ENCODE results near the gene SLC38A2.
"Not testable (repeated sequence)": the region's sequence is repeated elsewhere in the genome, so short reads cannot be mapped to it uniquely, and the experiment has no call there.

Gene SLC38A2

DNA sequence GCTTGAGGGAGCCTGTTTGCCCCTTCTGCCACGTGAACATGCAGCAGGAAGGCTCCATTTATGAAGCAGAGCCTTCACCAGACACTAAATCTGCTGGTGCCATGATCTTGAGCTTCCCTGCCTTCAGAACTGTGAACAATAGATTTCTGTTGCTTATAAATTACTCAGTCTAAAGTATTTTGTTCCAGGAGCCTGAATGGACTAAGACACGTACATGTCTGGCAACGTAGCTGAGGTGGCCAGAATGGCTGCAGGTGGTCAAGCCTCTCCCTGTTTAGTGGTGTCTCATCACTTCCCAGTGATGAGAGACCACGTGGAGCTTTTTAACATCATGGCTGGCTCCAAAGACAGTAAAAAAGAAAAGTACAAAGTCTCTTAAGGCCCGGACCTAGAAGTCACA lies 32.2 kb upstream of the SLC38A2 start:
- Histone ChIP-seq H3K9ac (ENCODE audit: low read length) (no peak overlapping the region), H3K4me1 (ENCODE audit: control insufficient read depth, insufficient read depth, low read length) (peaks cover 29% of the 10 kb centered on the region), H3K9me3 (ENCODE audit: control insufficient read depth, low read length) (no peaks in the 10 kb centered on the region), H3K27me3 (ENCODE audit: control insufficient read depth, insufficient read depth, low read length) (no peaks in the 10 kb centered on the region), H3K36me3 (ENCODE audit: control insufficient read depth, insufficient read depth, low read length) (no peaks in the 10 kb centered on the region), H3K4me3 (ENCODE audit: low read length) (no peak overlapping the region)

DNA sequence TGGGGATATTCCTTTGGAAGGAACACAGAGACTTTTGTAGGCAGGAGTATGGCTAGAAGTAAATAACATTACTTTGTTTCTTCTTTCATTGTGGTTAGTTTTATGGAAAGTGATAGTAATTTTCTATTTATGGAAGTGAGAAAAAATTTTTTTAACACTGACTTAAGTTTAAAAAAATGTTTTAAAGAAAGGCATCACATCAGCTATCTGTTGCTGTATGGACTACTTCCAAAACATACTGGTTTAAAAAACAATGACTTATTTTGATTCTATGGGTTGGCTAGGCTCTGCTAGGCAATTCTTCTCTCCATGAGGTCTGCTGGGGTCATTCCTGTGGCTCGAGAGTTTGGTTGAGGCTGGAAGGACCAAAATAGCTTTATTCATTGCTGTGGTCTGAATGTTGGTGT lies 31.7 kb upstream of the SLC38A2 start:
- Histone ChIP-seq H3K36me3 (ENCODE audit: control insufficient read depth, insufficient read depth, low read length) (no peaks in the 10 kb centered on the region), H3K9ac (ENCODE audit: low read length) (no peak overlapping the region), H3K4me3 (ENCODE audit: low read length) (no peak overlapping the region), H3K27me3 (ENCODE audit: control insufficient read depth, insufficient read depth, low read length) (no peaks in the 10 kb centered on the region), H3K4me1 (ENCODE audit: control insufficient read depth, insufficient read depth, low read length) (peaks cover 29% of the 10 kb centered on the region), H3K9me3 (ENCODE audit: control insufficient read depth, low read length) (no peaks in the 10 kb centered on the region)

DNA sequence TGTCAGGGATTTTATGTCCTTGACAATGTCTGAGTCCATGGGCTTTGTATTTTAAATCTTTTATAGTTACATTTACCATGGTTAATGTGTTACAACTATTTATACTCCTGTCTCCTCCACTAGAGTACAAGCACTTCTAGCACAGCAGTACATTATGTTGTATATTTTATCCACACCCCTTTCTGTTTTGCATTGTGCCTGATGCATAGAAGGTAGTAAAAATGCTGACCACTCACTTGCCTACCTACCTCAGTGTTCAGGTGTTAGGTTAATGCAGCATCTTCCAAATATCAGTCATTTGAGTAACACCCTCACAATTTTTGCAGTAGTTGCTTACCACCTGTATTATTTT lies 31.1 kb upstream of the SLC38A2 start:
- no peaks in the 10 kb centered on the region for H3K36me3 ChIP-seq (ENCODE audit: control insufficient read depth, insufficient read depth, low read length)
- peaks cover 29% of the 10 kb centered on the region for H3K4me1 ChIP-seq (ENCODE audit: control insufficient read depth, insufficient read depth, low read length)
- H3K27me3 ChIP-seq (ENCODE audit: control insufficient read depth, insufficient read depth, low read length): no peaks in the 10 kb centered on the region
- no peak overlapping the region for H3K4me3 ChIP-seq (ENCODE audit: low read length)
- H3K9me3 ChIP-seq (ENCODE audit: control insufficient read depth, low read length): no peaks in the 10 kb centered on the region
- H3K9ac ChIP-seq (ENCODE audit: low read length): no peak overlapping the region

DNA sequence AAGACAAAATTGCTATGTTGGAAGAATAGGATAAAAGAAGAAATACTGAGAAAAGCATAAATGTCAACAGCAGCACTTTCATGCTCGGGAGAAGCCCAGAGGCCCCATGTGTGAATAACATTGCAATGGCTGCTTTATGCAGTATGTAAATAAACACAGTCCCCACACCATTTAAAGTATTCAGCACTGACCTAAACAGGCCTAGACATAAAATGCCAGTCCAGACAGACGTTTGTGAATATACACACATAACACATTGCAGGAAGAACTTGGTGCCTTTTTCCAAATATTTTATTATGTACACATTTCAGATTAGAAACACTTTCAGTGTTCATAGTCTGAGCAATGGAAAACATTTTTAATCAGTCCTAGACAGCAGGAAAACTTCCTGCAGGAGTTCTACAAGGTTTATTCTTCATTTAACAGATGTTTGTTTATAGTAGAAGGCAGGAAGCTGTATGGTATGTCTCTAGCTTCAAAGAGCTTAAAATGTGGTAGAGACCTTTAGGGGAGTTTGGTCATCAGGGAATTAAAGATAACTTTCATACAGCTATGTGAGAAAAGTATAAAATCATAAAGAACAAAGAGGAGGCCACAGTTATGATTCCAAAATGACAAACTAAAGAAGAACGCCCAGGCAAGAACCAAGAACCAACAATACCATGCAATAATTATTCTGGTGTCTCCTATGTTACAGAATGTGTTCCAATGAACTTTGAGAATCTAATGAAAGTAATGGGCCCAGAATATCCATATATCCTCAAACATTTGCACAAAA lies 30.6 kb upstream of the SLC38A2 start:
- Histone ChIP-seq H3K27me3 (ENCODE audit: control insufficient read depth, insufficient read depth, low read length) (no peaks in the 10 kb centered on the region), H3K9ac (ENCODE audit: low read length) (no peak overlapping the region), H3K9me3 (ENCODE audit: control insufficient read depth, low read length) (no peaks in the 10 kb centered on the region), H3K4me1 (ENCODE audit: control insufficient read depth, insufficient read depth, low read length) (peaks cover 29% of the 10 kb centered on the region), H3K4me3 (ENCODE audit: low read length) (no peak overlapping the region), H3K36me3 (ENCODE audit: control insufficient read depth, insufficient read depth, low read length) (no peaks in the 10 kb centered on the region)

DNA sequence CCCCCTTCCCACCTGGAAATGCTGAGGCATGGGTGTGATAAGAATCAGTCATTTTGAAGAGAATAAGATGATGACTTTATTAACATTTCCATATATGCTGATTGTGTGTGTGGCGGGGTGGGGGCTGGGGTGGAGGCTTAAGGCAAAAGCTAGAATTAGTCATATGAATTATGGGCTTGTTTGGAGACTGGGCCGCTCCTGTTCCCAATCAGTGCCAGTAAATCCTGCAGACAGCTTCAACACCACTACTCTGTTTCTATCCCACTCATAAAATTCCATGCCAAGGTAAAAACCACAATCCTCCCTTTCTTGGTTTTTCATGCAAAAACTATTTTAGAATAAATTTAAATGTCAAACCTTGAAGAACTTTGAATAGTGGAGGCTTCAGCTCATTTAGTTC lies 29.9 kb upstream of the SLC38A2 start:
- no peaks in the 10 kb centered on the region for H3K9me3 ChIP-seq (ENCODE audit: control insufficient read depth, low read length)
- H3K27me3 ChIP-seq (ENCODE audit: control insufficient read depth, insufficient read depth, low read length): no peaks in the 10 kb centered on the region
- H3K4me1 ChIP-seq (ENCODE audit: control insufficient read depth, insufficient read depth, low read length): peaks cover 29% of the 10 kb centered on the region
- H3K4me3 ChIP-seq (ENCODE audit: low read length): no peak overlapping the region
- no peaks in the 10 kb centered on the region for H3K36me3 ChIP-seq (ENCODE audit: control insufficient read depth, insufficient read depth, low read length)
- no peak overlapping the region for H3K9ac ChIP-seq (ENCODE audit: low read length)

DNA sequence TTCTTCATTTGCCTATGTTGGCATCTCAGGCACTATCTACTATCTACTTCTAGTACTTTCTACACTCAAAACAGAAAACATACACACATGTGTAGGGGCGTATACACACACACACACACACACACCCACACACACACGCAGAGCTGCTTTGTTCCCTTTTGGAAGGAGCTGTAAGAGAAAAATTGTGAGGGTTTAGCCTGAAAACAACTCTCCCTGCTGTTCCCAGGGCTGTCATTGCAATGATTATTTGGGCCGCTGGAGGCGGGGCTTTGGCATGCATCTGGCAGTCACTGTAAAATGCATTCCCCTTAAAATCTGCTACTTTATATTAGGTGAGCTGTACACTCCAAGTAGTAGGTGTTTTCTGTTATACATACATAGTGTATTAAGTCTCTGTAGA lies 29.1 kb upstream of the SLC38A2 start:
- H3K27me3 ChIP-seq (ENCODE audit: control insufficient read depth, insufficient read depth, low read length): no peaks in the 10 kb centered on the region
- H3K4me3 ChIP-seq (ENCODE audit: low read length): no peak overlapping the region
- H3K4me1 ChIP-seq (ENCODE audit: control insufficient read depth, insufficient read depth, low read length): peaks cover 29% of the 10 kb centered on the region
- no peaks in the 10 kb centered on the region for H3K9me3 ChIP-seq (ENCODE audit: control insufficient read depth, low read length)
- no peaks in the 10 kb centered on the region for H3K36me3 ChIP-seq (ENCODE audit: control insufficient read depth, insufficient read depth, low read length)
- H3K9ac ChIP-seq (ENCODE audit: low read length): no peak overlapping the region

DNA sequence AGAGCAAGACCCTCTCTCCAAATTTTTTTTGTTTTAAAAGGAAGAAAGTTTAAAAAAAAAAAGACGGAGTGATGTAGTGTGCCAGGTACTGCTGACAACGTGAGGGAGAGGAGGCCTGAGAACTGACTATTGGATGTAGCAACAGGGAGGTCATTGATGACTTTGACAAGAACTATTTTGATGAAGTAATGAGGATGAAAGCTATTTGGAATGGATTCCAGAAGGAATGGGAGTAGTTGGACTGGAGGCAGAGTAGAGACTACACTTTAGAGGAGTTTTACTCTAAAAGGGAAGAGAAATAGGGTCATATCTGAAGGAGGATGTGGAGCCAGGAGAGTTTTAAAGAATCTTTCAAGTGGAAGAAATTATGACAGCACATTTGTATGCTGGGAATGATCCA lies 27.8 kb upstream of the SLC38A2 start:
- H3K4me3 ChIP-seq (ENCODE audit: low read length): no peak overlapping the region
- no peaks in the 10 kb centered on the region for H3K9me3 ChIP-seq (ENCODE audit: control insufficient read depth, low read length)
- no peaks in the 10 kb centered on the region for H3K36me3 ChIP-seq (ENCODE audit: control insufficient read depth, insufficient read depth, low read length)
- peaks cover 29% of the 10 kb centered on the region for H3K4me1 ChIP-seq (ENCODE audit: control insufficient read depth, insufficient read depth, low read length)
- H3K27me3 ChIP-seq (ENCODE audit: control insufficient read depth, insufficient read depth, low read length): no peaks in the 10 kb centered on the region
- no peak overlapping the region for H3K9ac ChIP-seq (ENCODE audit: low read length)

DNA sequence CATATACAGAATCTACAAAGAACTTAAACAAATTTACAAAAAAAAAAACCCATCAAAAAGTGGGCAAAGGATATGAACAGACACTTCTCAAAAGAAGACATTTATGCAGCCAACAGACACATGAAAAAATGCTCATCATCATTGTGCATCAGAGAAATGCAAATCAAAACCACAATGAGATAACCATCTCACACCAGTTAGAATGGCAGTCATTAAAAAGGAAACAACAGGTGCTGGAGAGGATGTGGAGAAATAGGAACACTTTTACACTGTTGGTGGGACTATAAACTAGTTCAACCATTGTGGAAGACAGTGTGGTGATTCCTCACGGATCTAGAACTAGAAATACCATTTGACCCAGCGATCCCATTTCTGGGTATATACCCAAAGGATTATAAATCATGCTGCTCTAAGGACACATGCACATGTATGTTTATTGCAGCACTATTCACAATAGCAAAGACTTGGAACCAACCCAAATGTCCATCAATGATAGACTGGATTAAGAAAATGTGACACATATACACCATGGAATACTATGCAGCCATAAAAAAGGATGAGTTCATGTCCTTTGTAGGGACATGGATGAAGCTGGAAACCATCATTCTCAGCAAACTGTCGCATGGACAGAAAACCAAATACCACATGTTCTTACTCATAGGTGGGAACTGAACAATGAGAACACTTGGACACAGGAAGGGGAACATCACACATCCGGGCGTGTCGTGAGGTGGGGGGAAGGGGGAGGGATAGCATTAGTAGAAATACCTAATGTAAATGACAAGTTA lies 27.1 kb upstream of the SLC38A2 start:
- H3K9ac ChIP-seq (ENCODE audit: low read length); H3K9me3 ChIP-seq (ENCODE audit: control insufficient read depth, low read length); H3K4me3 ChIP-seq (ENCODE audit: low read length); H3K27me3 ChIP-seq (ENCODE audit: control insufficient read depth, insufficient read depth, low read length); H3K36me3 ChIP-seq (ENCODE audit: control insufficient read depth, insufficient read depth, low read length): not testable (repeated sequence)
- H3K4me1 ChIP-seq (ENCODE audit: control insufficient read depth, insufficient read depth, low read length): peaks cover 29% of the 10 kb centered on the region

DNA sequence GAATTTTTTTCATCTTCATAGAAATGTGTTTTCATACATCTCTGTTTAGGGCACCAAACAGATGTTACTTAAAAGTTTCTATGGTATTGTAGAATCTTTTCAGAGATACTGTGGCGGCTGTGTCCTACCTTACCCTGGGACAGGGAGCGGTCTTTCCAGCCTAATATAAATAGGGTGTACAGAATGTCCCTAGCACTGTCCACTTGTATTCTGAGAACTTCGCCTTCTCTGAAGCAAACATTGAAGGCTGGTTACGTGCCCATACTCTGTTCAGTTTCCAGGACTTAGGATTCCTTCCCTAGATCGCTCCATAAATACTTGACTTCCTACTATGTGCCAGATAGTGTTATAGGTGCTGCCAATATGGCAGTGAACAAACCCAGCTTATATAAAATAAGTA lies 24.3 kb upstream of the SLC38A2 start:
- H3K9ac ChIP-seq (ENCODE audit: low read length): no peak overlapping the region

DNA sequence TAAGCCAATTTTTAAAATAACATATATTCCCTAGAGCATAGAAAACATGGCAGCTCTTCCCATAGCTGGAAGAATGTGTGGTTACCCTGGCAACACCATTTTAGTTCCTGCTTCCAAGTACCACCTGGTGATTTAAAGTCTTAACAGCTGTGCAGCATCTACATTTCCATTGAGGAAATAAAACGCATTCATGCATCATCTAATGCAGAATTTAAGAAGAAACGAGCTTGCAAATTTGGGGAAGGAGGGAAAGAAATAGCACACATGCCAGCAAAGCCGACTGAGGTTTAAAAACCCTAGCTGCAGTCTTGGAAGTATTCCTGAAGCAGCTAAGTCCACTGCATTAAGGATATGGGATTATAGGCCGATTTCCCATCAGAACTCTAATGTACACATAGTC lies 22.8 kb upstream of the SLC38A2 start:
- no peaks in the 10 kb centered on the region for H3K36me3 ChIP-seq (ENCODE audit: control insufficient read depth, insufficient read depth, low read length)
- no peak overlapping the region for H3K9ac ChIP-seq (ENCODE audit: low read length)
- H3K4me1 ChIP-seq (ENCODE audit: control insufficient read depth, insufficient read depth, low read length): no peaks in the 10 kb centered on the region
- H3K27me3 ChIP-seq (ENCODE audit: control insufficient read depth, insufficient read depth, low read length): no peaks in the 10 kb centered on the region
- H3K9me3 ChIP-seq (ENCODE audit: control insufficient read depth, low read length): no peaks in the 10 kb centered on the region
- no peak overlapping the region for H3K4me3 ChIP-seq (ENCODE audit: low read length)

More for the DNA sequence above, 24.3 kb upstream of the SLC38A2 start:
- no peaks in the 10 kb centered on the region for H3K27me3 ChIP-seq (ENCODE audit: control insufficient read depth, insufficient read depth, low read length)
- no peak overlapping the region for H3K4me3 ChIP-seq (ENCODE audit: low read length)
- H3K9me3 ChIP-seq (ENCODE audit: control insufficient read depth, low read length): no peaks in the 10 kb centered on the region
- H3K36me3 ChIP-seq (ENCODE audit: control insufficient read depth, insufficient read depth, low read length): no peaks in the 10 kb centered on the region
- peaks cover 7% of the 10 kb centered on the region for H3K4me1 ChIP-seq (ENCODE audit: control insufficient read depth, insufficient read depth, low read length)

DNA sequence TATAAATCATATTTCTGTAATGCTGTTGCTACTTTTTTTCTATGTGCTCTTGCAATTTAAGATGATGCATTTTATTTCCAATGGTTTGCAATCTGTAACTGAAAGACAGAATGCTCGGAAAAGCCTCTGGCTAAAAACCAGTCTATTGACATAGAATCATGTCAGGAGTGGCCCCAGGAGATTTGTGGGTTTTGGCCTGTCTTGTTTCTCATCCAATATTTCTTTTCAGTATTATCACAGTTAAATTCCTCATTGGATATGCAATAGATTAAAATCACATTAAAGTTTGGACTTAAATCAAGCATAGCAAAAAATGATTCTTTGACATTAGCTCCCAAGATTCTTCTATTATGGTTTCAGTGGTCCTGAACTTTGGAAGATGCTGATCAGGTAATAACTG lies 19.1 kb upstream of the SLC38A2 start:
- Histone ChIP-seq H3K4me3 (ENCODE audit: low read length) (no peak overlapping the region), H3K4me1 (ENCODE audit: control insufficient read depth, insufficient read depth, low read length) (no peaks in the 10 kb centered on the region), H3K36me3 (ENCODE audit: control insufficient read depth, insufficient read depth, low read length) (no peaks in the 10 kb centered on the region), H3K9ac (ENCODE audit: low read length) (no peak overlapping the region), H3K9me3 (ENCODE audit: control insufficient read depth, low read length) (no peaks in the 10 kb centered on the region), H3K27me3 (ENCODE audit: control insufficient read depth, insufficient read depth, low read length) (no peaks in the 10 kb centered on the region)

DNA sequence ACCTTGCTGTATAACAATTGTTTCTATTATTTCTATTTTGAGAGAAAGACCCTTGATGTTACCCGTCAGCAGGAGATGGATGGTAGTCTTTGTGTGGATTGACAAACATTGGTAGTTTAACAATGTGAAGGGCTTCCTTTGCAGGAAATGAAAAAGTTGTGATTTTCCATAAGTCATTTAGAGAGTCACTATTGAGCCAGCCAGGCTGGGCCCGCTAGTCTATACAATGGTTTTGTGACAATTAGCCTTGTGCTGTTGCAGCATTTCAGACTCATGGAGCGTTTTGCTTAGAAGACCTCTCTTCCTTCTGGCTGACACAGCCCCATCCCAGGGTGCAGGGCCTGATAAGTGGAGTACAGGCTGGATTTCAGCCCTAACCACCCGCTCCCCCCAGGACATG lies 18.3 kb upstream of the SLC38A2 start:
- Histone ChIP-seq H3K27me3 (ENCODE audit: control insufficient read depth, insufficient read depth, low read length) (no peaks in the 10 kb centered on the region), H3K4me1 (ENCODE audit: control insufficient read depth, insufficient read depth, low read length) (peaks cover 7% of the 10 kb centered on the region), H3K9me3 (ENCODE audit: control insufficient read depth, low read length) (no peaks in the 10 kb centered on the region), H3K4me3 (ENCODE audit: low read length) (no peak overlapping the region), H3K9ac (ENCODE audit: low read length) (no peak overlapping the region), H3K36me3 (ENCODE audit: control insufficient read depth, insufficient read depth, low read length) (no peaks in the 10 kb centered on the region)
